ENCODE data around the gene BICD1.

DNA sequence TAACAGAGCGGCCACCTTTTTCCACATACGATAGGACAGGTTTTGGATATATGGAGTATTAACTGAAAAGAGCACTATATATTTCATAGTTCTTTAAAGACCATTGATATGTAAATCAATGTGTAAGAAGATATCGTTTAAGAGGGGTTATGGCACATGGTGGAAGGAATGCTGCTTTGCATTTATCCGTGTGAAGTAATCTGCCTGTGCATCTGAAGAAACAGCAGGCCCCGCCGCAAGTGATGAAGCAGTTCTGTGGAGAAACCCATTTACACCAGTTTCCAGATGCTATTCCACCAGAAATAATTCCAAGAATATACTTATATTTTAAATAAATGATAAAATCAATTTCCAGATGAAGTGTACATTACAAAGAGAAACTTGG is 72.4 kb downstream of the BICD1 start:
- TF ChIP-seq TAF1 (IDR thresholded peaks at IDR 0.05; ENCODE audit: borderline replicate concordance, low read depth, low read length) = no peak
- no peak for TF ChIP-seq POLR2A (IDR thresholded peaks at IDR 0.05; ENCODE audit: low read depth, low read length)

Measured in GM12892 (cell line).